Renal pelvis (tissue), 4 donors: ENCODE results near the gene CDC16. TPM values are rescaled to one million over a fixed set of nuclear protein-coding genes. Genes with fewer than 3 reads are reported as not detected.
"Not testable (repeated sequence)": the region's sequence is repeated elsewhere in the genome, so short reads cannot be mapped to it uniquely, and the experiment has no call there.

Experiments
- DNase-seq: peaks from one replicate; pipeline ENCODE4 v3.0.0-alpha.2; 2013
- polyA plus RNA-seq, 3 donors: library from polyadenylated mRNA; unstranded; fragments of 120-200 nt; gene quantifications; one replicate each; pipeline ENCODE4 v1.2.1, GENCODE V29; 2013; ENCODE audit not compliant: insufficient read length in 3 of 3

Gene CDC16
- polyA plus RNA-seq, 3 donors = 104 to 127 (median 125) TPM

- DNase-seq = no peak
Observed at GRCh38 chr13:114259974-114260373, 25.3 kb downstream of the CDC16 start.

- no peak for DNase-seq
Observed at GRCh38 chr13:114260814-114261213, 26.1 kb downstream of the CDC16 start.

GRCh38 chr13:114261328-114261965 is 26.8 kb downstream of the CDC16 start:
- no peak for DNase-seq

GRCh38 chr13:114263578-114263977 is 28.9 kb downstream of the CDC16 start:
- no peak for DNase-seq

- not testable (repeated sequence) for DNase-seq
Observed at GRCh38 chr13:114264313-114264712, 29.6 kb downstream of the CDC16 start.

- no peak for DNase-seq
Observed at GRCh38 chr13:114264886-114265611, 30.4 kb downstream of the CDC16 start.

GRCh38 chr13:114266241-114266640 is 31.5 kb downstream of the CDC16 start:
- no peak for DNase-seq

GRCh38 chr13:114268344-114269280 is 33.9 kb downstream of the CDC16 start:
- no peak for DNase-seq

GRCh38 chr13:114269281-114269770 is 34.6 kb downstream of the CDC16 start:
- no peak for DNase-seq

- no peak for DNase-seq
Observed at GRCh38 chr13:114272977-114273376, 38.3 kb downstream of the CDC16 start.

- DNase-seq = no peak
Observed at GRCh38 chr13:114275304-114275703, 40.6 kb downstream of the CDC16 start.

GRCh38 chr13:114279146-114279545 is 44.4 kb downstream of the CDC16 start:
- no peak for DNase-seq

- DNase-seq = no peak
Observed at GRCh38 chr13:114279758-114280355, 45.2 kb downstream of the CDC16 start.

- DNase-seq = peak; percentile 93
Observed at GRCh38 chr13:114281351-114282040, 46.8 kb downstream of the CDC16 start, which contains the start of gene UPF3A. TSS of gene UPF3A (plus strand) at chr13:114281601. CDS start at chr13:114281640, 39 bp downstream.

- DNase-seq = peak; percentile 74
Observed at GRCh38 chr13:114282041-114282670, 47.5 kb downstream of the CDC16 start.

- no peak for DNase-seq
Observed at GRCh38 chr13:114283576-114283975, 48.9 kb downstream of the CDC16 start.

- no peak for DNase-seq
Observed at GRCh38 chr13:114284680-114285079, 50.0 kb downstream of the CDC16 start.

GRCh38 chr13:114285166-114285808 is 50.6 kb downstream of the CDC16 start:
- DNase-seq = no peak

GRCh38 chr13:114286808-114287207 is 52.1 kb downstream of the CDC16 start:
- no peak for DNase-seq

- no peak for DNase-seq
Observed at GRCh38 chr13:114288157-114288591, 53.5 kb downstream of the CDC16 start.
